ENCODE data around the gene WDR86. TPM values are rescaled to one million over a fixed set of nuclear protein-coding genes. Genes with fewer than 3 reads are reported as not detected.

Gene WDR86
- total and polyA plus RNA-seq, 2 experiments from 2014 or later: 9.1 to 59.1 TPM

- Mint-ChIP-seq H3K9me3 (no peaks in the 10 kb centered on the region), H3K36me3 (ENCODE audit: low read depth) (peaks cover 7% of the 10 kb centered on the region; the same call in 2 of the 3 replicates), H3K27me3 (ENCODE audit: insufficient read depth, low read depth, poor library complexity) (peaks cover 8% of the 10 kb centered on the region), H3K27ac (no peak overlapping the region), H3K4me3 (no peak overlapping the region), H3K4me1 (peaks cover 26% of the 10 kb centered on the region)
- Histone ChIP-seq H3K27me3 (ENCODE audit: insufficient read depth) (no peaks in the 10 kb centered on the region), H3K4me1 (ENCODE audit: insufficient read depth) (peaks cover 5% of the 10 kb centered on the region; the same call in 1 of the 2 replicates), H3K27ac (ENCODE audit: low read depth) (no peak overlapping the region), H3K4me3 (no peak overlapping the region), H2AFZ (no peak overlapping the region), H3K36me3 (ENCODE audit: insufficient read depth) (no peaks in the 10 kb centered on the region), H3K4me2 (no peak overlapping the region), H4K20me1 (replicated peaks; ENCODE audit: insufficient read depth) (no peaks in the 10 kb centered on the region; the same call in 1 of the 2 replicates), H3K79me2 (replicated peaks; ENCODE audit: insufficient read depth) (no peaks in the 10 kb centered on the region), H3F3A (replicated peaks; ENCODE audit: low read depth) (0 out of 2 replicates have a peak, but pooled peaks cover 3% of the 10 kb centered on the region), H3K9me2 (ENCODE audit: insufficient read depth) (no peaks in the 10 kb centered on the region)
- DNase-seq (ENCODE audit: low spot score) (no peak), ATAC-seq (no peak)
- TF ChIP-seq, protein P1, sequence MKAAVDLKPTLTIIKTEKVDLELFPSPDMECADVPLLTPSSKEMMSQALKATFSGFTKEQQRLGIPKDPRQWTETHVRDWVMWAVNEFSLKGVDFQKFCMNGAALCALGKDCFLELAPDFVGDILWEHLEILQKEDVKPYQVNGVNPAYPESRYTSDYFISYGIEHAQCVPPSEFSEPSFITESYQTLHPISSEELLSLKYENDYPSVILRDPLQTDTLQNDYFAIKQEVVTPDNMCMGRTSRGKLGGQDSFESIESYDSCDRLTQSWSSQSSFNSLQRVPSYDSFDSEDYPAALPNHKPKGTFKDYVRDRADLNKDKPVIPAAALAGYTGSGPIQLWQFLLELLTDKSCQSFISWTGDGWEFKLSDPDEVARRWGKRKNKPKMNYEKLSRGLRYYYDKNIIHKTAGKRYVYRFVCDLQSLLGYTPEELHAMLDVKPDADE (IDR thresholded peaks at IDR 0.05): no peak
- TF ChIP-seq ZNF114 (CRISPR knock-in tag; IDR thresholded peaks at IDR 0.05) (no peak), NANOG (IDR thresholded peaks at IDR 0.05; ENCODE audit: borderline replicate concordance) (no peak), STAT1 (IDR thresholded peaks at IDR 0.05; ENCODE audit: unreplicated experiment) (no peak), EZH2 (IDR thresholded peaks at IDR 0.05; ENCODE audit: low read depth, unreplicated experiment) (no peak), REST (IDR thresholded peaks at IDR 0.05; ENCODE audit: unreplicated experiment) (no peak), CTCF (conservative IDR thresholded peaks at IDR 0.05; ENCODE audit: low read depth in 2 of 2) (no peak), JUNB (IDR thresholded peaks at IDR 0.05; ENCODE audit: unreplicated experiment) (no peak), ZNF331 (CRISPR knock-in tag; IDR thresholded peaks at IDR 0.05; ENCODE audit: low read depth) (no peak)
Observed at GRCh38 chr7:151374726-151375125, 35.1 kb downstream of the WDR86 start.

- Histone ChIP-seq H3F3A (replicated peaks; ENCODE audit: low read depth) (0 out of 2 replicates have a peak, but pooled peaks cover 3% of the 10 kb centered on the region), H2AFZ (no peak overlapping the region), H3K4me2 (no peak overlapping the region), H3K4me1 (ENCODE audit: insufficient read depth) (peaks cover 5% of the 10 kb centered on the region; the same call in 1 of the 2 replicates), H3K79me2 (replicated peaks; ENCODE audit: insufficient read depth) (no peaks in the 10 kb centered on the region), H3K4me3 (no peak overlapping the region), H3K9me2 (ENCODE audit: insufficient read depth) (no peaks in the 10 kb centered on the region), H3K27me3 (ENCODE audit: insufficient read depth) (no peaks in the 10 kb centered on the region), H3K36me3 (ENCODE audit: insufficient read depth) (no peaks in the 10 kb centered on the region), H3K27ac (ENCODE audit: low read depth) (no peak overlapping the region), H4K20me1 (replicated peaks; ENCODE audit: insufficient read depth) (no peaks in the 10 kb centered on the region; the same call in 1 of the 2 replicates)
- H3K27me3 Mint-ChIP-seq (ENCODE audit: insufficient read depth, low read depth, poor library complexity): peaks cover 7% of the 10 kb centered on the region
- peak; percentile 24 for ATAC-seq
- DNase-seq (ENCODE audit: low spot score): no peak
- H3K27ac Mint-ChIP-seq: no peak overlapping the region
- H3K4me1 Mint-ChIP-seq: peaks cover 23% of the 10 kb centered on the region
- H3K9me3 Mint-ChIP-seq: no peaks in the 10 kb centered on the region
- H3K4me3 Mint-ChIP-seq: no peak overlapping the region
- peaks cover 6% of the 10 kb centered on the region for H3K36me3 Mint-ChIP-seq (ENCODE audit: low read depth)
- no peak for TF ChIP-seq EZH2phosphoT487 (IDR thresholded peaks at IDR 0.05; ENCODE audit: unreplicated experiment)
Observed at GRCh38 chr7:151374139-151374538, 35.7 kb downstream of the WDR86 start.

Data from GM23338 (cell line).